SK-N-DZ (cell line): ENCODE results near the gene WDPCP.
"Not testable (repeated sequence)": the region's sequence is repeated elsewhere in the genome, so short reads cannot be mapped to it uniquely, and the experiment has no call there.

Experiments used
- DNase-seq: peaks from one replicate; pipeline ENCODE4 v3.0.0-alpha.2; 2015; ENCODE audit warnings: low spot score

The WDPCP gene

GRCh38 chr2:63590626-63591408, 2.5 kb upstream of the WDPCP start:
- no peak for DNase-seq

- DNase-seq, result peak; percentile 24
These were observed 1.1 kb upstream of the WDPCP start for GRCh38 chr2:63589148-63589958.

- DNase-seq, result peak; percentile 10
These were observed 378 bp downstream of the WDPCP start for GRCh38 chr2:63587814-63588384.

- DNase-seq, result no peak
These were observed 5.4 kb downstream of the WDPCP start for GRCh38 chr2:63582873-63583272.

GRCh38 chr2:63581298-63581961, 6.8 kb downstream of the WDPCP start:
- no peak for DNase-seq

- DNase-seq, result no peak
These were observed 7.5 kb downstream of the WDPCP start for GRCh38 chr2:63580651-63581297.

- DNase-seq, result no peak
These were observed 9.5 kb downstream of the WDPCP start for GRCh38 chr2:63578767-63579166.

- DNase-seq, result no peak
These were observed 11.7 kb downstream of the WDPCP start for GRCh38 chr2:63576546-63576945.

- DNase-seq, result not testable (repeated sequence)
These were observed 14.4 kb downstream of the WDPCP start for GRCh38 chr2:63573726-63574345.

- not testable (repeated sequence) for DNase-seq
These were observed 15.3 kb downstream of the WDPCP start for GRCh38 chr2:63573026-63573425.

- no peak for DNase-seq
These were observed 16.3 kb downstream of the WDPCP start for GRCh38 chr2:63572001-63572400.

- DNase-seq, result no peak
These were observed 17.0 kb downstream of the WDPCP start for GRCh38 chr2:63571291-63571690.

GRCh38 chr2:63569740-63570139, 18.5 kb downstream of the WDPCP start:
- no peak for DNase-seq

- no peak for DNase-seq
These were observed 25.5 kb downstream of the WDPCP start for GRCh38 chr2:63562751-63563150.

GRCh38 chr2:63558922-63559321, 29.4 kb downstream of the WDPCP start:
- not testable (repeated sequence) for DNase-seq

GRCh38 chr2:63557819-63558218, 30.5 kb downstream of the WDPCP start:
- not testable (repeated sequence) for DNase-seq

GRCh38 chr2:63555931-63556330, 32.3 kb downstream of the WDPCP start:
- DNase-seq, result no peak

- DNase-seq, result no peak
These were observed 33.0 kb downstream of the WDPCP start for GRCh38 chr2:63555299-63555698.

GRCh38 chr2:63553049-63553448, 35.2 kb downstream of the WDPCP start:
- DNase-seq, result no peak

GRCh38 chr2:63545023-63545422, 43.3 kb downstream of the WDPCP start:
- DNase-seq, result no peak
